Measurements from ENCODE around the gene ATP6V0B.

DNA sequence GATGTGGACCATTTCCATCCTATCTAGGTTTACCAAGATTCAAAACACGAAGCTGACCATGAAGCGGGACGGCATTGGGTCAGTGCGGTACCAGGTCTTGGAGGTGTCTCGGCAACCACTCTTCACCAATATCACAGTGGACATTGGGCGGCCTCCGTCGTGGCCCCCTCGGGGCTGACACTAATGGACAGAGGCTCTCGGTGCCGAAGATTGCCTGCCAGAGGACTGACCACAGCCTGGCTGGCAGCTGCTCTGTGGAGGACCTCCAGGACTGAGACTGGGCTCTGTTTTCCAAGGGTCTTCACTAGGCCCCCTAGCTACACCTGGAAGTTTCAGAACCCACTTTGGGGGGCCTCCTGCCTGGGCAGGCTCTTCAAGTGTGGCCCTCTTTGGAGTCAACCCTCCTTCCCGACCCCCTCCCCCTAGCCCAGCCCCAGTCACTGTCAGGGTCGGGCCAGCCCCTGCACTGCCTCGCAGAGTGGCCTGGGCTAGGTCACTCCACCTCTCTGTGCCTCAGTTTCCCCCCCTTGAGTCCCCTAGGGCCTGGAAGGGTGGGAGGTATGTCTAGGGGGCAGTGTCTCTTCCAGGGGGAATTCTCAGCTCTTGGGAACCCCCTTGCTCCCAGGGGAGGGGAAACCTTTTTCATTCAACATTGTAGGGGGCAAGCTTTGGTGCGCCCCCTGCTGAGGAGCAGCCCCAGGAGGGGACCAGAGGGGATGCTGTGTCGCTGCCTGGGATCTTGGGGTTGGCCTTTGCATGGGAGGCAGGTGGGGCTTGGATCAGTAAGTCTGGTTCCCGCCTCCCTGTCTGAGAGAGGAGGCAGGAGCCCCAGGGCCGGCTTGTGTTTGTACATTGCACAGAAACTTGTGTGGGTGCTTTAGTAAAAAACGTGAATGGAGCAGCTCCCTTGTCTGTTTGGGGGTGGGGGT, 15.8 kb downstream of the ATP6V0B start:
- TF ChIP-seq, protein P1, sequence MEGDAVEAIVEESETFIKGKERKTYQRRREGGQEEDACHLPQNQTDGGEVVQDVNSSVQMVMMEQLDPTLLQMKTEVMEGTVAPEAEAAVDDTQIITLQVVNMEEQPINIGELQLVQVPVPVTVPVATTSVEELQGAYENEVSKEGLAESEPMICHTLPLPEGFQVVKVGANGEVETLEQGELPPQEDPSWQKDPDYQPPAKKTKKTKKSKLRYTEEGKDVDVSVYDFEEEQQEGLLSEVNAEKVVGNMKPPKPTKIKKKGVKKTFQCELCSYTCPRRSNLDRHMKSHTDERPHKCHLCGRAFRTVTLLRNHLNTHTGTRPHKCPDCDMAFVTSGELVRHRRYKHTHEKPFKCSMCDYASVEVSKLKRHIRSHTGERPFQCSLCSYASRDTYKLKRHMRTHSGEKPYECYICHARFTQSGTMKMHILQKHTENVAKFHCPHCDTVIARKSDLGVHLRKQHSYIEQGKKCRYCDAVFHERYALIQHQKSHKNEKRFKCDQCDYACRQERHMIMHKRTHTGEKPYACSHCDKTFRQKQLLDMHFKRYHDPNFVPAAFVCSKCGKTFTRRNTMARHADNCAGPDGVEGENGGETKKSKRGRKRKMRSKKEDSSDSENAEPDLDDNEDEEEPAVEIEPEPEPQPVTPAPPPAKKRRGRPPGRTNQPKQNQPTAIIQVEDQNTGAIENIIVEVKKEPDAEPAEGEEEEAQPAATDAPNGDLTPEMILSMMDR (IDR thresholded peaks at IDR 0.05) = no peak
- TF ChIP-seq EZH2 (IDR thresholded peaks at IDR 0.05; ENCODE audit: borderline replicate concordance, insufficient read depth, low read depth, low read length, poor library complexity, severe bottlenecking) = no peak

All from B cell (primary cell).